HepG2 (cell line): ENCODE measurements around the gene STARD13. TPM values are rescaled to one million over a fixed set of nuclear protein-coding genes. Genes with fewer than 3 reads are reported as not detected.

Experiments used
- ATAC-seq: fragments of 200-7000 bp; cut with Tn5 transposase; 3 replicates; pipeline ENCODE4 v1.9.1; 2020; ENCODE audit warnings: mild to moderate bottlenecking, moderate library complexity
- BruUV-seq: library from RNA; stranded (reverse); fragments of 400-500 nt; replicated peaks from 2 replicates; lab custom pipeline; 2021; lab: Mats Ljungman, UMichigan
- CTCF ChIA-PET: fragments of 300-600 bp; formaldehyde crosslinking; extraction: SDS; loops from one replicate; lab custom pipeline; 2021; ENCODE audit warnings: low total read pairs, inconsistent platforms, low intra/inter-chr PET ratio; lab: Yijun Ruan, JAX
- POLR2A ChIA-PET: fragments of 350-600 bp; sonication (Branson Sonifier 250); formaldehyde crosslinking; loops from one replicate; lab custom pipeline; 2020; ENCODE audit warnings: antibody characterized with exemption, inconsistent platforms; lab: Yijun Ruan, JAX
- DNase-seq: peaks from one replicate; pipeline ENCODE4 v3.0.0-alpha.2; 2015; ENCODE audit warnings: low spot score
- FAIRE-seq: peaks from 3 replicates; lab custom pipeline; 2011; peaks lifted over from hg19 to GRCh38; lab: Jason Lieb, UNC
- H2AFZ ChIP-seq: one replicate; pipeline ENCODE4 v1.6.1; 2011; ENCODE audit warnings: low read length, inconsistent platforms
- H3K27ac ChIP-seq: fragments of 300-600 bp; 3 replicates; pipeline ENCODE4 v1.8.0; 2011; ENCODE audit warnings: mixed run types, mild to moderate bottlenecking, mixed read lengths, low read length, inconsistent platforms; ENCODE audit not compliant: insufficient read depth; ENCODE audit errors: extremely low read length
- H3K27me3 ChIP-seq, 2 experiments: fragments of 200-600 bp in 1 of 2; 2 replicates in 1 of 2; 3 replicates in 1 of 2; pipeline versions ENCODE4 v1.6.0 to v1.8.0; 2011; ENCODE audit warnings: low read length in 2 of 2, mild to moderate bottlenecking in 2 of 2, moderate library complexity in 2 of 2, inconsistent platforms in 1 of 2; ENCODE audit not compliant: insufficient read depth in 2 of 2, control insufficient read depth in 1 of 2
- H3K36me3 ChIP-seq, 2 experiments: fragments of 200-600 bp in 1 of 2; replicated peaks in 1 of 2; 2 replicates in 1 of 2; 3 replicates in 1 of 2; pipeline versions ENCODE4 v1.5.1 to v1.8.0; 2011; ENCODE audit warnings: low read length in 2 of 2, inconsistent platforms in 1 of 2; ENCODE audit not compliant: insufficient read depth in 2 of 2, control insufficient read depth in 1 of 2
- H3K4me1 ChIP-seq: 2 replicates; pipeline ENCODE4 v1.5.1; 2012; ENCODE audit warnings: low read length, inconsistent platforms; ENCODE audit not compliant: insufficient read depth
- H3K4me2 ChIP-seq: 2 replicates; pipeline ENCODE4 v1.6.0; 2011; ENCODE audit warnings: low read depth, low read length, inconsistent platforms
- H3K4me3 ChIP-seq, 3 experiments: fragments of 200-600 bp in 1 of 3; sonication (generic), shearing (Covaris generic) in 1 of 3; replicated peaks in 1 of 3; 2 replicates each; pipeline ENCODE4 v1.5.1; 2011 to 2016; ENCODE audit warnings: low read length in 3 of 3, inconsistent platforms in 2 of 3, low read depth in 2 of 3, mild to moderate bottlenecking in 2 of 3, control low read depth in 1 of 3, mixed read lengths in 1 of 3; ENCODE audit not compliant: insufficient read depth in 1 of 3
- H3K79me2 ChIP-seq: one replicate; pipeline ENCODE4 v1.6.1; 2011; ENCODE audit warnings: low read length, inconsistent platforms; ENCODE audit not compliant: insufficient read depth
- H3K9ac ChIP-seq: 2 replicates; pipeline ENCODE4 v1.6.0; 2011; ENCODE audit warnings: mild to moderate bottlenecking, low read depth, low read length, inconsistent platforms; ENCODE audit not compliant: insufficient read depth
- H3K9me3 ChIP-seq: 2 replicates; pipeline ENCODE4 v1.5.1; 2012; ENCODE audit warnings: mild to moderate bottlenecking, low read length
- H4K20me1 ChIP-seq: 2 replicates; pipeline ENCODE4 v1.6.0; 2011; ENCODE audit warnings: inconsistent platforms, mild to moderate bottlenecking, low read length, moderate library complexity; ENCODE audit not compliant: insufficient read depth
- ASH2L ChIP-seq: fragments of 300-600, 200-600 bp; sonication (generic); IDR thresholded peaks from 2 replicates; pipeline ENCODE4 v1.7.0; 2017; ENCODE audit warnings: low read depth, mild to moderate bottlenecking, moderate library complexity, mixed read lengths, low read length; ENCODE audit not compliant: insufficient read length
- FOXC1 ChIP-seq: sonication (generic); formaldehyde crosslinking; IDR thresholded peaks from 2 replicates; pipeline ENCODE4 v1.8.0; 2022; ENCODE audit warnings: mild to moderate bottlenecking, missing genetic modification reagents, borderline replicate concordance
- IRF2 ChIP-seq: IDR thresholded peaks from 2 replicates; pipeline ENCODE4 v1.6.1; 2018; ENCODE audit warnings: missing genetic modification reagents, missing compliant biosample characterization
- NFE2 ChIP-seq: sonication (generic); formaldehyde crosslinking; IDR thresholded peaks from 2 replicates; pipeline ENCODE4 v1.4.0; 2020; ENCODE audit warnings: missing genetic modification reagents
- NPAS2 ChIP-seq: sonication (generic); formaldehyde crosslinking; IDR thresholded peaks from 2 replicates; pipeline ENCODE4 v1.8.0; 2022; ENCODE audit warnings: mild to moderate bottlenecking, missing genetic modification reagents, borderline replicate concordance
- RBM22 ChIP-seq: fragments of 200-400 bp; formaldehyde crosslinking; optimal IDR thresholded peaks from 2 replicates; pipeline ENCODE3; 2017; ENCODE audit warnings: mild to moderate bottlenecking, low read length, moderate library complexity
- RFX1 ChIP-seq: fragments of 450-650 bp; IDR thresholded peaks from 2 replicates; pipeline ENCODE4 v1.6.1; 2017
- RXRA ChIP-seq: sonication (generic); formaldehyde crosslinking; IDR thresholded peaks from 2 replicates; pipeline ENCODE4 v1.5.1; 2020; ENCODE audit warnings: missing genetic modification reagents
- ZNF350 ChIP-seq: sonication (generic); formaldehyde crosslinking; IDR thresholded peaks from 2 replicates; pipeline ENCODE4 v1.4.0; 2020; ENCODE audit warnings: mild to moderate bottlenecking, low read depth, missing genetic modification reagents, borderline replicate concordance
- ZNF501 ChIP-seq: sonication (generic); formaldehyde crosslinking; IDR thresholded peaks from 2 replicates; pipeline ENCODE4 v1.5.1; 2020; ENCODE audit warnings: mild to moderate bottlenecking, moderate library complexity, missing genetic modification reagents
- ZNF567 ChIP-seq: sonication (generic); formaldehyde crosslinking; IDR thresholded peaks from 2 replicates; pipeline ENCODE4 v1.8.1; 2023; ENCODE audit warnings: mild to moderate bottlenecking, missing genetic modification reagents, borderline replicate concordance
- ZNF576 ChIP-seq: sonication (generic); formaldehyde crosslinking; IDR thresholded peaks from 2 replicates; pipeline ENCODE4 v1.4.0; 2020; ENCODE audit warnings: mild to moderate bottlenecking, missing genetic modification reagents
- ZNF615 ChIP-seq: sonication (generic); formaldehyde crosslinking; IDR thresholded peaks from 2 replicates; pipeline ENCODE4 v1.5.0; 2020; ENCODE audit warnings: mild to moderate bottlenecking, missing genetic modification reagents, borderline replicate concordance
- ZNF670 ChIP-seq: sonication (generic); formaldehyde crosslinking; IDR thresholded peaks from 2 replicates; pipeline ENCODE4 v1.8.0; 2022; ENCODE audit warnings: mild to moderate bottlenecking, missing genetic modification reagents, borderline replicate concordance
- WGBS: methylation state at CpG from one replicate; pipeline ENCODE4 v1.1.6; 2017; ENCODE audit warnings: low lambda C conversion rate; 5-methylcytosine and 5-hydroxymethylcytosine counted together
- in situ Hi-C: cut with HindIII; loops from 2 replicates; pipeline ENCODE4 v1.10.0; 2017; ENCODE audit warnings: low pct_unique_long_range_greater_than_20kb; ENCODE audit not compliant: extremely low pct_ligation_motif_present
- intact Hi-C: fragments of 100-400 bp; cut with micrococcal nuclease; formaldehyde crosslinking; loops from one replicate; pipeline ENCODE4 v1.10.0; 2022; ENCODE audit not compliant: unreplicated experiment
- polyA plus RNA-seq, 8 experiments: library from polyadenylated mRNA; depleted of rRNA in 3 of 8; stranded (reverse) in 7 of 8; unstranded in 1 of 8; fragments of >200 nt; fragmentation: Illumina TruSeq in 4 of 8; extraction: Trizol in 4 of 8; gene quantifications; 2 replicates each; pipeline versions ENCODE4 v1.2.1 to v1.2.3, GENCODE V29; 2011 to 2016; ENCODE audit warnings: low read depth in 4 of 8, missing spikeins in 1 of 8, mixed read lengths in 1 of 8; ENCODE audit not compliant: insufficient read depth in 1 of 8
- total RNA-seq, 5 experiments: library from RNA; depleted of rRNA; stranded (reverse); fragments of >200 nt; fragmentation: Illumina TruSeq; extraction: Trizol; gene quantifications; 2 replicates each; pipeline ENCODE4 v1.2.3, GENCODE V29; 2016; ENCODE audit warnings: low read depth in 1 of 5
- TF ChIP-seq, protein P1 (sequence below): IDR thresholded peaks from 2 replicates; pipeline ENCODE4 v1.6.1; 2018; ENCODE audit warnings: missing genetic modification reagents

STARD13 gene
- total and polyA plus RNA-seq, 2 of the 13 experiments (the other 11 are each of a cell fraction or from before 2014, with no cell fraction given), result 12.8 to 14.3 TPM

DNA sequence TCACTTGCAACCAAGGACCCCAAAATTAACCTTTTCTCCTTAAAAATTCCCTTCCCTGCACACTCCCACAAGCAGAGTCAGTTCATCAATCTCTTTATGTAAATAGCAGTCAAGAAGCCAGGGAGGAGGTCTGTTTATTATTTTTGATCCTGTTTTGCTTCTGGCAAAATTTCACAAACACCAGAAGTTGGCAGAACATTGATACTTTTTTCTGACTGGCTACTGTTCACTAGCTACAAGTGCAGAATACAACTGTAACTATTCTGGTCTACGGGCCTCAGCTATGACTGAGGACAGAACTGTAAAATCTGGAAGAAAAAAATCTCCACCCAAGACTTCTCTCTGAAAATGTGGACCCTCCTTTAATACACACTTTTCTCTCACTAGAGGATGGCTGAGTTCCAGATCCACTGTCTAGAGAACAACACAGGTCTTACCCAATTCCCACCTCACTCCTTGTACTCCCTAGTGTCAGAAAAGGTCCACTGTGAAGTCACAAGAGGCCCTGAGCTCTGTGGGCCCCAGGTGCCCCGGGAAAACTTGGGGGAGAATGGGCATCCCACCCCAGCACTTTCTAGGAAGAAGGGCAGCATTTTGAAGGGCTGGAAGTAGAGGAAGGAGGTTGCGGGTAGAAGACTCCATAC lies 14.5 kb downstream of the STARD13 start:
- no peak for DNase-seq
- intact Hi-C loops, result no loop called here
- no peak overlapping the region; the same call in 1 of the 2 replicates for H3K9ac ChIP-seq
- no peak for ATAC-seq
- no peak overlapping the region for H2AFZ ChIP-seq
- H3K4me3 ChIP-seq, result no peak overlapping the region
- H3K27me3 ChIP-seq, result no peaks in the 10 kb centered on the region
- H3K4me2 ChIP-seq, result peak overlapping the region; percentile 82; the same call in 1 of the 2 replicates
- TF ChIP-seq, protein P1, sequence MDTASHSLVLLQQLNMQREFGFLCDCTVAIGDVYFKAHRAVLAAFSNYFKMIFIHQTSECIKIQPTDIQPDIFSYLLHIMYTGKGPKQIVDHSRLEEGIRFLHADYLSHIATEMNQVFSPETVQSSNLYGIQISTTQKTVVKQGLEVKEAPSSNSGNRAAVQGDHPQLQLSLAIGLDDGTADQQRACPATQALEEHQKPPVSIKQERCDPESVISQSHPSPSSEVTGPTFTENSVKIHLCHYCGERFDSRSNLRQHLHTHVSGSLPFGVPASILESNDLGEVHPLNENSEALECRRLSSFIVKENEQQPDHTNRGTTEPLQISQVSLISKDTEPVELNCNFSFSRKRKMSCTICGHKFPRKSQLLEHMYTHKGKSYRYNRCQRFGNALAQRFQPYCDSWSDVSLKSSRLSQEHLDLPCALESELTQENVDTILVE (CRISPR knock-in tag), result no peak
- no peak for TF ChIP-seq ZNF501 (CRISPR knock-in tag)
- peak; percentile 16 for TF ChIP-seq RBM22
- no peaks in the 10 kb centered on the region for H3K9me3 ChIP-seq
- in situ Hi-C loops, result no loop called here
- BruUV-seq, result no TSS peak
- CTCF ChIA-PET, result no interaction called here
- no peak for FAIRE-seq
- peaks cover 95% of the 10 kb centered on the region for H3K4me1 ChIP-seq
- H3K79me2 ChIP-seq, result peaks cover 72% of the 10 kb centered on the region
- POLR2A ChIA-PET, result interaction anchor here (2.8 kb wide), 1 partner anchor 41 kb away, joined by 7 read pairs; no protein-coding TSS in a partner anchor
- H3K36me3 ChIP-seq, result peaks cover 1 to 21% of the 10 kb centered on the region in 2 experiments; a peak in 3 of 5 replicates
- 64% methylated on average over 3 of the region's 3 CpGs for WGBS
- H4K20me1 ChIP-seq, result no peaks in the 10 kb centered on the region
- peak overlapping the region; percentile 84 for H3K27ac ChIP-seq

DNA sequence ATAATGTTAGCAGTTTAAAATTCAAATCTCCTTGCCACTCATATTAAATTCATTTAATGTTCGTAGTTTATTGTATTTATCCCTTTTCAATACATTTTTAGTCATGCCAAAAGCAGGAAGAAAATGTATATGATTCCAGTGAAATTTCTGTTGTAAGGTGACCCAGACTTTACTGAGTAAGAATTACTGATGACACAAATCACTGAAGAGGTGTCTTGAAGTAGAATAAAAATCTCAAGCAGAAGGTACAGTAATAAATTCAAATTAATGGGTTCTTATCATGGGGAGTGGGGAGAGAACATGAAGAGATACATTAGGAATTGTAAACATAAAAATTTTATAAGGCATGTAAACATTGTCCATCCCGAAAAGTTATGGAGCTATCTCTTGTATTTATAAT lies 19.9 kb downstream of the STARD13 start:
- CTCF ChIA-PET, result no interaction called here
- no peaks in the 10 kb centered on the region for H3K27me3 ChIP-seq
- FAIRE-seq (no peak), DNase-seq (no peak), ATAC-seq (no peak)
- H3K4me2 ChIP-seq, result no peak overlapping the region
- H3K4me1 ChIP-seq, result peaks cover 87% of the 10 kb centered on the region
- peaks cover 3 to 29% of the 10 kb centered on the region in 2 experiments; a peak in 4 of 5 replicates for H3K36me3 ChIP-seq
- H3K79me2 ChIP-seq, result peaks cover 80% of the 10 kb centered on the region
- in situ Hi-C loops (no loop called here), intact Hi-C loops (loop anchor here (10.0 kb wide), 1 partner anchor 179 kb away; no protein-coding TSS in a partner anchor)
- H3K4me3 ChIP-seq, result no peak overlapping the region
- no peaks in the 10 kb centered on the region for H4K20me1 ChIP-seq
- no TSS peak for BruUV-seq
- no peak for TF ChIP-seq ZNF576 (CRISPR knock-in tag)
- TF ChIP-seq ZNF615 (CRISPR knock-in tag), result no peak
- TF ChIP-seq ZNF501 (CRISPR knock-in tag), result no peak
- TF ChIP-seq NPAS2 (CRISPR knock-in tag), result no peak
- no peak for TF ChIP-seq NFE2 (CRISPR knock-in tag)
- TF ChIP-seq FOXC1 (CRISPR knock-in tag), result no peak
- no peak for TF ChIP-seq RFX1
- TF ChIP-seq ZNF350 (CRISPR knock-in tag), result no peak
- no peak for TF ChIP-seq IRF2 (CRISPR knock-in tag)
- no peak for TF ChIP-seq RXRA (CRISPR knock-in tag)
- no peak for TF ChIP-seq ZNF670
- TF ChIP-seq ZNF567 (CRISPR knock-in tag), result no peak
- TF ChIP-seq ASH2L, result no peak
- POLR2A ChIA-PET, result interaction anchor here (2.1 kb wide), 1 partner anchor 20 kb away, joined by 5 read pairs; the partner anchor contains the start of gene STARD13
- WGBS, result 96% methylated on average over 2 of the region's 2 CpGs
- no peak overlapping the region for H3K27ac ChIP-seq
- no peak overlapping the region for H2AFZ ChIP-seq
- H3K9ac ChIP-seq, result no peak overlapping the region
- no peaks in the 10 kb centered on the region for H3K9me3 ChIP-seq
